ENCODE results near the gene TMEM86B. TPM values are rescaled to one million over a fixed set of nuclear protein-coding genes. Genes with fewer than 3 reads are reported as not detected.

The TMEM86B gene
- total RNA-seq, 1 donor from 2014 or later = 7.6 TPM

GRCh38 chr19:55261671-55262126 lies 33.1 kb upstream of the TMEM86B start:
- no peak for DNase-seq
- no peak overlapping the region for H3K4me3 Mint-ChIP-seq (ENCODE audit: unreplicated experiment)
- H3K9me3 Mint-ChIP-seq (ENCODE audit: unreplicated experiment) = peaks cover 16% of the 10 kb centered on the region
- H3K36me3 Mint-ChIP-seq (ENCODE audit: unreplicated experiment) = peaks cover 9% of the 10 kb centered on the region
- TF ChIP-seq, protein P1, sequence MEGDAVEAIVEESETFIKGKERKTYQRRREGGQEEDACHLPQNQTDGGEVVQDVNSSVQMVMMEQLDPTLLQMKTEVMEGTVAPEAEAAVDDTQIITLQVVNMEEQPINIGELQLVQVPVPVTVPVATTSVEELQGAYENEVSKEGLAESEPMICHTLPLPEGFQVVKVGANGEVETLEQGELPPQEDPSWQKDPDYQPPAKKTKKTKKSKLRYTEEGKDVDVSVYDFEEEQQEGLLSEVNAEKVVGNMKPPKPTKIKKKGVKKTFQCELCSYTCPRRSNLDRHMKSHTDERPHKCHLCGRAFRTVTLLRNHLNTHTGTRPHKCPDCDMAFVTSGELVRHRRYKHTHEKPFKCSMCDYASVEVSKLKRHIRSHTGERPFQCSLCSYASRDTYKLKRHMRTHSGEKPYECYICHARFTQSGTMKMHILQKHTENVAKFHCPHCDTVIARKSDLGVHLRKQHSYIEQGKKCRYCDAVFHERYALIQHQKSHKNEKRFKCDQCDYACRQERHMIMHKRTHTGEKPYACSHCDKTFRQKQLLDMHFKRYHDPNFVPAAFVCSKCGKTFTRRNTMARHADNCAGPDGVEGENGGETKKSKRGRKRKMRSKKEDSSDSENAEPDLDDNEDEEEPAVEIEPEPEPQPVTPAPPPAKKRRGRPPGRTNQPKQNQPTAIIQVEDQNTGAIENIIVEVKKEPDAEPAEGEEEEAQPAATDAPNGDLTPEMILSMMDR (IDR thresholded peaks at IDR 0.05; ENCODE audit: partially characterized antibody, unreplicated experiment) = no peak
- H3K27me3 Mint-ChIP-seq (ENCODE audit: unreplicated experiment) = peaks cover 12% of the 10 kb centered on the region
- peaks cover 8% of the 10 kb centered on the region for H3K4me1 Mint-ChIP-seq (ENCODE audit: low read depth, unreplicated experiment)
- no peak overlapping the region for H3K27ac Mint-ChIP-seq (ENCODE audit: unreplicated experiment)

DNA sequence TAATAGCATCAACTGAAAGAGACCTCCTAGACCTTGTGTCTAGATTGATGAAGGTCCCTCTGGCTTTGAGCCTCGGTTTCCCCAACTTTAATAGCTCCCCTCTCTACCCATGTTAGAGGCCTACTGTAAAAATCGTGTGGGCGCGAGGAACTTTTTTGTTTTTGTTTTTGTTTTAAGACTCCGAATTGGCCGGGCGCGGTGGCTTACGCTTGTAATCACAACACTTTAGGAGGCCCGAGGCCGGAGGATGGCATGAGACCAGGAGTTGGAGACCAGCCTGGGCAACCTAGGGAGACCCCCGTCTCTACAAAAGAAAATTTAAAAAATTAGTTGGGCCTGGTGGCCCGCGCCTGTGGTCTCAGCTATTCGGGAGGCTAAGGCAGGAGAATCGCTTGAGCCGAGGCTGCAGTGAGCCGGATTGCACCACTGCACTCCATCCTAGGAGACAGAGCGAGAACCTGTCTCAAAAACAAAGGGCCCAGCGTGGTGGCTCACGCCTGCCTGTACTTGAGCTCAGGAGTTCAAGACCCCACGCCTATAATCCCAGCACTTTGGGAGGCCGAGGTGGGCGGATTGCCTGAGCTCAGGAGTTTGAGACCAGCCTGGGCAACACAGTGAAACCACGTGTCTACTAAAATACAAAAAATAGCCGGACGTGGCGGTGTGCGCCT lies 31.1 kb upstream of the TMEM86B start:
- TF ChIP-seq, protein P1 (IDR thresholded peaks at IDR 0.05; ENCODE audit: partially characterized antibody, unreplicated experiment) = no peak
- Mint-ChIP-seq H3K4me3 (ENCODE audit: unreplicated experiment) (peak overlapping the region; percentile 91), H3K9me3 (ENCODE audit: unreplicated experiment) (peaks cover 15% of the 10 kb centered on the region), H3K4me1 (ENCODE audit: low read depth, unreplicated experiment) (peaks cover 21% of the 10 kb centered on the region), H3K27ac (ENCODE audit: unreplicated experiment) (peak overlapping the region; percentile 98), H3K27me3 (ENCODE audit: unreplicated experiment) (peaks cover 8% of the 10 kb centered on the region), H3K36me3 (ENCODE audit: unreplicated experiment) (peaks cover 3% of the 10 kb centered on the region)
- no peak for DNase-seq

GRCh38 chr19:55258828-55259539 lies 30.4 kb upstream of the TMEM86B start, which contains the start of gene PPP6R1:
PPP6R1 (minus strand) TSS chr19:55259017; CDS start chr19:55247103, 11,914 bp downstream.
- H3K27me3 Mint-ChIP-seq (ENCODE audit: unreplicated experiment) = peaks cover 8% of the 10 kb centered on the region
- TF ChIP-seq, protein P1 (IDR thresholded peaks at IDR 0.05; ENCODE audit: partially characterized antibody, unreplicated experiment) = no peak
- H3K27ac Mint-ChIP-seq (ENCODE audit: unreplicated experiment) = peak within 1 kb of the TSS; percentile 98
- H3K36me3 Mint-ChIP-seq (ENCODE audit: unreplicated experiment) = peaks cover 3% of the 10 kb centered on the region
- H3K4me1 Mint-ChIP-seq (ENCODE audit: low read depth, unreplicated experiment) = peaks cover 28% of the 10 kb centered on the region
- DNase-seq = peak; percentile 96
- peak within 1 kb of the TSS; percentile 94 for H3K4me3 Mint-ChIP-seq (ENCODE audit: unreplicated experiment)
- H3K9me3 Mint-ChIP-seq (ENCODE audit: unreplicated experiment) = peaks cover 17% of the 10 kb centered on the region

- Mint-ChIP-seq H3K27ac (ENCODE audit: unreplicated experiment) (no peak overlapping the region), H3K4me1 (ENCODE audit: low read depth, unreplicated experiment) (peaks cover 32% of the 10 kb centered on the region), H3K4me3 (ENCODE audit: unreplicated experiment) (peak overlapping the region; percentile 46), H3K36me3 (ENCODE audit: unreplicated experiment) (peaks cover 3% of the 10 kb centered on the region), H3K9me3 (ENCODE audit: unreplicated experiment) (peaks cover 17% of the 10 kb centered on the region), H3K27me3 (ENCODE audit: unreplicated experiment) (peaks cover 8% of the 10 kb centered on the region)
- TF ChIP-seq, protein P1 (IDR thresholded peaks at IDR 0.05; ENCODE audit: partially characterized antibody, unreplicated experiment) = no peak
- DNase-seq = peak; percentile 38
Observed at GRCh38 chr19:55258476-55258827, 29.9 kb upstream of the TMEM86B start.
